GM19463 (cell line): ENCODE data around the gene ART3.
A peak's percentile ranks its signal among the peaks of the same experiment; 100 is the strongest.
"Not testable (repeated sequence)": the region's sequence is repeated elsewhere in the genome, so short reads cannot be mapped to it uniquely, and the experiment has no call there.

ENCODE experiments used
- ATAC-seq: cut with Tn5 transposase; IDR thresholded peaks from one replicate; pipeline ENCODE4 v1.9.1; 2021; ENCODE audit warnings: mild to moderate bottlenecking, moderate library complexity; ENCODE audit not compliant: unreplicated experiment

The ART3 gene

DNA sequence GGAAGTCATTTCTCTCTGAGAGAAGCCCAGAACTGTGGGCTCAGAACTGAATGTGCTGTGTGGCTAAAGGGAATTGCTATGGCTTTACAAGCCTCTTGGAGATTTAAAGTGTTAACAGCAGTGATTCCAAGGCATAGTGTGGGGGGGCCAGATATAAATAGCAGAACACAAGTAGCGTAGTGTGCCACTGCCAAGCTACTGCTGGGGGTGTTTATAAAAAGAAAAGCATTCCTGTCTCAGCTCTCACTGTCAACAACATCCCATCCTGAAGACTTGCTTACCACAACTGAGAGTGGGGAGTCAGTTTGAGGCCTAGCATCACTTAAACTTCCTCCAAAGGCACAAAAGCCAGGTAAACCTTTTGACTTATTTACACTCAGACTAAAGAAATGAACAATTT is at the start of gene ART3:
ART3 (plus strand) TSS at position 242 of the 400 bp plus-strand sequence. CDS start 1,181 bp downstream, outside the sequence.
- no peak for ATAC-seq

GRCh38 chr4:76028350-76028765 is 46.2 kb upstream of the ART3 start:
- no peak for ATAC-seq

- no peak for ATAC-seq
Observed at GRCh38 chr4:76029300-76029699, 45.2 kb upstream of the ART3 start.

- no peak for ATAC-seq
Observed at GRCh38 chr4:76035141-76035540, 39.4 kb upstream of the ART3 start.

- ATAC-seq = no peak
Observed at GRCh38 chr4:76035799-76036380, 38.6 kb upstream of the ART3 start, which contains the start of gene CXCL11. TSS of gene CXCL11 (minus strand) at chr4:76036070. CDS start at chr4:76035987, 83 bp downstream.

DNA sequence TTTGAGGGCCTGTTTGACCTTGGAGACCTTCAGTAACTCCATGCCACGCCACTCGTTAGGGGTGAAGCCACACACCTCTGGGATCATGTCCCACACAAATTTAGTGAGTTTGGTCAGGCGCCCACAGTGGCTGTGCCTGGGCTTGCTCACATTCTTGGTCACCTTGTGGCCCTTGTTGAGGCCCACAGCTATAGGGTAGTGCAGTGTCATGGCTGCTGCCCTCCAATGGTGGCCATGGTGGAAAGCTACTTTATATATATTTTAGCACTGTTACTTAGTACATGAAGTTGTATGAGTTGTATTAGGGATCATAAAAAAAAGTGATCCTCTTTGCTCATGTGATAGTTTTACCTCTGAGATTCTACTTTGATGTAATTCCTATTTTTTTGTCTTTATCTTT is 37.7 kb upstream of the ART3 start:
- ATAC-seq = no peak

- not testable (repeated sequence) for ATAC-seq
Observed at GRCh38 chr4:76042241-76042998, 32.1 kb upstream of the ART3 start.

- not testable (repeated sequence) for ATAC-seq
Observed at GRCh38 chr4:76043306-76043705, 31.2 kb upstream of the ART3 start.

DNA sequence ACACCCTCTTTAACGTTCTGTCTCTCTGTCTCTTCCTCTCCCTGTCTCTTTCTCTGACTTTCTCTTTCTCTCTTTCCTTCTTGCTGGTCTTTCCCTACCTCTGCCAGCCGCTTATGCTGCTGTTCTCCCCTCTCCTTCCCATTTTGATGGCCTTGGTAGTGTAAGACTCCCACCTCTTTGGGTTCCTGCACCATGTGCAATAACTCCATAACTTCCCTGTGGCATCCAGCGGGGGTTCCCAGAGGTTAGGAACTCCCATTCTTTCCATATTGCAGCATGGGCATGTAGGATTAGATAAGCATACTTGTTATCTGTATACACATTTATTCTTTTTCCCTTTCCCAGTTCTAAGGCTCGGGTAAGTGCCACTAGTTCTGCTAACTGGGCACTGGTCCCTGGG is 29.8 kb upstream of the ART3 start:
- not testable (repeated sequence) for ATAC-seq

GRCh38 chr4:76049860-76050416 is 24.6 kb upstream of the ART3 start:
- not testable (repeated sequence) for ATAC-seq

DNA sequence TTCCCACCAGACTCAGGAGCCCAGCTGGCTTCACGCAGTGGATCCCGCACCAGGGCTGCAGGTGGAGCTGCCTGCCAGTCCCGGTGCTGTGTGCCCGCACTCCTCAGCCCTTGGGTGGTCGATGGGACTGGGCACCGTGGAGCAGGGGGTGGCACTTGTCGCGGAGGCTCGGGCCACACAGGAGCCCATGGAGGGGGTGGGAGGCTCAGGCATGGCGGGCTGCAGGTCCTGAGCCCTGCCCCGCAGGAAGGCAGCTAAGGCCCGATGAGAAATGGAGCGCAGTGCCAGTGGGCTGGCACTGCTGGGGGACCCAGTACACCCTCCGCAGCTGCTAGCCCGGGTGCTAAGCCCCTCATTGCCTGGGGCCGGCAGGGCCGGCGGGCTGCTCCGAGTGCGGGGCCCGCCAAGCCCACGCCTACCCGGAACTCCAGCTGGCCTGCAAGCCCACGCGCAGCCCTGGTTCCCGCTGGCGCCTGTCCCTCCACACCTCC is 23.9 kb upstream of the ART3 start:
- ATAC-seq = not testable (repeated sequence)

GRCh38 chr4:76053730-76054129 is 20.8 kb upstream of the ART3 start:
- ATAC-seq = no peak

GRCh38 chr4:76055016-76055415 is 19.5 kb upstream of the ART3 start:
- peak; percentile 90 for ATAC-seq

GRCh38 chr4:76055421-76055820 is 19.1 kb upstream of the ART3 start:
- ATAC-seq = no peak

GRCh38 chr4:76058302-76058701 is 16.2 kb upstream of the ART3 start:
- peak; percentile 38 for ATAC-seq

DNA sequence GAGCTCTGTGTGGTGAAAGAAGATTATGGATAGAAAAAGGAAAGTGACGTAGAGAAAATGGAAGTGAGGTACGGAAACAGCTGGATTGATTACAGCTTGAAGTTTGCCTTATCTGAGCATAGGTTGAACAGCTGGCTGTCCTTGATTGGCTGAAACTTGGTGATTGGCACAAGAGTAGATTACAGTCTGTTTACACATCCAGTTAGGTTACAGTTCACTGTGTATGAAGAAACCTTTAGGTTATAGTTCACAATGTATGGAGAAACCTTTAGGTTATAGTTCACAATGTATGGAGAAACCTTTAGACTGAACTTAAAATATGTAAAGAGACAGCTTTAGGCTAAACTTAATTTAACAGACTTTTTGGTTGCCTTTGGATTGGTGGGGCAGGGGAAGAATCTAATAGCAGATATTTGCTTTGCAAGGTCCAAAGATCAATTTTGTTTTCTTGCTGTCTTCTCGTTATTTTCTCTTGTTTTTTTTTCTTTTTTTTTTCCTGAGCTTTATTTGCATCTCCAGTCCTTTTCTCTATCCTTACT is 15.6 kb upstream of the ART3 start:
- no peak for ATAC-seq

GRCh38 chr4:76059750-76060149 is 14.8 kb upstream of the ART3 start:
- no peak for ATAC-seq

DNA sequence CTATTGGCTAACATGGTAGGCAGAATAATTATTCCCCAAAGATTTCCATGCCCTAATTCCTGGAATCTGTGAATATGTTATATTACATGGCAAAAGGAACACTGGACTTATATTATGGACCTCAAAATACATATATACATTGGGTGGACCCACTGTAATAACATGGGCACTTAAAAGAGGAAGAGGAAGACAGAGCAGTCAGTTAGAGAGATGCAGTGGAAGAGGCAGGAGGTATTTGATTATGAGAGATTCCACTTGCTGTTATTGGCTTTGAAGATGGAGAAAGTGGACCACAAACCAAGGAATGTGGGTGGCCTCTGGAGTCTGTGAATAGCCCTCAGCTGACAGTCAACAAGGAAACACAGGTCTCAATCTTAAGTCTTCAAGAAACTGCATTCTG is 14.0 kb upstream of the ART3 start:
- no peak for ATAC-seq

DNA sequence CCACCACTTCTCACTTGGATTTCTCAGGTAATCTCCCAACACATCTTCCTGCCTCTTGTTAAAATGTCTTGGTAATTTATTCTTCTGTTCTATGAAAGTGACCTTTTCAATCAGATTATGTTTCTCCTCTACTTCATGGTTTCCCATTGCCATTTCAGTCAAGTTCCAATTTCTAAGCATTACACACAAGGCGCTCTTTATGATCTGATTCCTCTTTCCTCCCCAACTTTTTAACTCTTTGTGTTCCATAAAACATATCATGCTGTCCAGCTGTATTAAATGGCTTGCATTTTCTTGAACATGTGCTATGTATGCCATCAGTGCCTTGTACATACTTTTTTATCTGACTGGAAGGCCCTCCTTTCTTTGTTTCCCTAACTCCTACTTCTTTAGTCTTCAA is 13.1 kb upstream of the ART3 start:
- ATAC-seq = no peak

DNA sequence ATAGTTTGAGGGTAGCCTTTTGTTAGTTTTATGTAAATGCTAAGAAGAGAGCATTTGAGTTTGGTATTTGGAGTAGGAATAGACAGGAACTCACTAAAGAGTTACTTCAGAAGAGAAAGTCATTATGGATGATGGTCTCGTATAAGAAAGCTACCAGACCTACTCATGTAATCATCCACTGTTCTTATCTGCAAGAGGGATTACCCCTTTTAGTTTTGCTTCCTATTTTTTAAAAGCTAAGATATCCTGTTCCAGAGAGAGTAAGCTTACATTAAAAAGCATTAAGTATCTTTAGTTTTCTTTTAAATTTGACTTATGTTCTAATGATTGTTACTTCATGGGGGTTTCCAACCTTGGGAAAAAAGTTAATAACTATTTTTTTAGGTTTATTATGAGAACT is 12.5 kb upstream of the ART3 start:
- ATAC-seq = peak; percentile 55

- ATAC-seq = no peak
Observed at GRCh38 chr4:76066546-76066945, 8.0 kb upstream of the ART3 start.
